OCI-LY3 (cell line): Measurements from ENCODE around the gene MAN2A2.

Source experiments
- EZH2phosphoT487 ChIP-seq: fragments of 200-600 bp; shearing (Covaris generic); IDR thresholded peaks from 2 replicates; pipeline ENCODE4 v1.6.1; 2018; ENCODE audit warnings: antibody characterized with exemption, mixed run types, low read depth
- TF ChIP-seq, protein P1 (sequence below): fragments of 200-600, 300-600 bp; sonication (generic); IDR thresholded peaks from 2 replicates; pipeline ENCODE4 v1.5.1; 2014; ENCODE audit warnings: antibody characterized with exemption, low read length, low read depth

DNA sequence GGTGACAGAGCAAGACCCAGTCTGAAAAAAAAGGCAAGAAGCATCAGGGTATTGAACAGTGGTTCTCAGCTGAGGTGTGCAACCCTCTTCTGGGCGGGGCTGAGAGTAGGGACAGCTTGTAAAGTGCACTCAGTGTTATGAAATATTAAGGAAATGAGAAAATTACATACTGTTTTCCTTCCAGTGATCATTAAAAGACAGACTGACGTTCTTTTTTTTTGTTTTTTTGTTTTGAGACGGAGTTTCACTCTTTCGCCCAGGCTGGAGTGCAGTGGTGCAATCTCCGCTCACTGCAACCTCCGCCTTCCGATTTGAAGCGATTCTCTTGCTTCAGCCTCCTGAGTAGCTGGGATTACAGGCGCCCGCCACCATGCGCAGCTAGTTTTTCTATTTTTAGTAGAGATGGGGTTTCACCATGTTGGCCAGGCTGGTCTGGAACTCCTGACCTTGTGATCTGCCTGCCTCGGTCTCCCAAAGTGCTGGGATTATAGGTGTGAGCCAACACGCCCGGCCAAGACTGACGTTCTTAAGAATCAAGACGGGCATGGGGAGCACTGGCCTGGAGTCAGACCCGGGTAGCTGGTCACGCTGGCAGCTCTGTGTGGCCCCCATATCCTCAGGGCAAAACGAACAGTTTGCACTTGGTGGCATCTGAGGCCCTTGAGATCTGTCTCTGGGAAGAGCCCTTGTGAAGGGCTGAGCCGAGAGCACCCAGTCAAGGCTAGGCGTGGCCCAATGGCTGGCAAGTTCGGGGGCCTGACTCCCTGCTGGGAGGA, 11.4 kb downstream of the MAN2A2 start:
- TF ChIP-seq EZH2phosphoT487 = no peak
- TF ChIP-seq, protein P1, sequence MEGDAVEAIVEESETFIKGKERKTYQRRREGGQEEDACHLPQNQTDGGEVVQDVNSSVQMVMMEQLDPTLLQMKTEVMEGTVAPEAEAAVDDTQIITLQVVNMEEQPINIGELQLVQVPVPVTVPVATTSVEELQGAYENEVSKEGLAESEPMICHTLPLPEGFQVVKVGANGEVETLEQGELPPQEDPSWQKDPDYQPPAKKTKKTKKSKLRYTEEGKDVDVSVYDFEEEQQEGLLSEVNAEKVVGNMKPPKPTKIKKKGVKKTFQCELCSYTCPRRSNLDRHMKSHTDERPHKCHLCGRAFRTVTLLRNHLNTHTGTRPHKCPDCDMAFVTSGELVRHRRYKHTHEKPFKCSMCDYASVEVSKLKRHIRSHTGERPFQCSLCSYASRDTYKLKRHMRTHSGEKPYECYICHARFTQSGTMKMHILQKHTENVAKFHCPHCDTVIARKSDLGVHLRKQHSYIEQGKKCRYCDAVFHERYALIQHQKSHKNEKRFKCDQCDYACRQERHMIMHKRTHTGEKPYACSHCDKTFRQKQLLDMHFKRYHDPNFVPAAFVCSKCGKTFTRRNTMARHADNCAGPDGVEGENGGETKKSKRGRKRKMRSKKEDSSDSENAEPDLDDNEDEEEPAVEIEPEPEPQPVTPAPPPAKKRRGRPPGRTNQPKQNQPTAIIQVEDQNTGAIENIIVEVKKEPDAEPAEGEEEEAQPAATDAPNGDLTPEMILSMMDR = no peak
